Astrocyte (in vitro differentiated cells and primary cell): ENCODE data around the gene ROMO1.

Source experiments
- EZH2 ChIP-seq: IDR thresholded peaks from 2 replicates; pipeline ENCODE4 v1.6.1; 2012; ENCODE audit warnings: mild to moderate bottlenecking, low read length, inconsistent platforms; ENCODE audit not compliant: insufficient read depth
- TF ChIP-seq, protein P1 (sequence below): IDR thresholded peaks from 2 replicates; pipeline ENCODE4 v1.5.1; 2011; ENCODE audit warnings: low read depth, mild to moderate bottlenecking, inconsistent platforms, low read length, moderate library complexity; ENCODE audit not compliant: insufficient read depth

DNA sequence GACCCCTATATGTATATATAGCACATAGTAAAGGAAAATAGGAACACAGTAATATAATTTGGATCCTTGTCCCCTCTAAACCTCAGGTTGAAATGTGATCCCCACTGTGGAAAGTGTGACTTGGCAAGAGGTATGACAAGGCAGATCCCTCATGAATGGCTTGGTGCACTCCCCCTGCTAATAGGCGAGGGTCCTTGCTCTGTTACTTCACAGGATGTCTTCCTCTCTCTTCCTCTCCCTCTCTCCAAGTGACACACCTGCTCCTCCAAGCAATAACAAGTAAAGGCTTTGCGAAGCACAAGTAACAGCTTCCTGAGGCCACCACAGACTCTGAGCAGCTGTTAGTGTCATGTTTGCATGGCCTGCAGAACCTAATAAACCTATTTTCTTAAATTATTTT lies 16.4 kb downstream of the ROMO1 start:
- TF ChIP-seq, protein P1, sequence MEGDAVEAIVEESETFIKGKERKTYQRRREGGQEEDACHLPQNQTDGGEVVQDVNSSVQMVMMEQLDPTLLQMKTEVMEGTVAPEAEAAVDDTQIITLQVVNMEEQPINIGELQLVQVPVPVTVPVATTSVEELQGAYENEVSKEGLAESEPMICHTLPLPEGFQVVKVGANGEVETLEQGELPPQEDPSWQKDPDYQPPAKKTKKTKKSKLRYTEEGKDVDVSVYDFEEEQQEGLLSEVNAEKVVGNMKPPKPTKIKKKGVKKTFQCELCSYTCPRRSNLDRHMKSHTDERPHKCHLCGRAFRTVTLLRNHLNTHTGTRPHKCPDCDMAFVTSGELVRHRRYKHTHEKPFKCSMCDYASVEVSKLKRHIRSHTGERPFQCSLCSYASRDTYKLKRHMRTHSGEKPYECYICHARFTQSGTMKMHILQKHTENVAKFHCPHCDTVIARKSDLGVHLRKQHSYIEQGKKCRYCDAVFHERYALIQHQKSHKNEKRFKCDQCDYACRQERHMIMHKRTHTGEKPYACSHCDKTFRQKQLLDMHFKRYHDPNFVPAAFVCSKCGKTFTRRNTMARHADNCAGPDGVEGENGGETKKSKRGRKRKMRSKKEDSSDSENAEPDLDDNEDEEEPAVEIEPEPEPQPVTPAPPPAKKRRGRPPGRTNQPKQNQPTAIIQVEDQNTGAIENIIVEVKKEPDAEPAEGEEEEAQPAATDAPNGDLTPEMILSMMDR = no peak
- no peak for TF ChIP-seq EZH2
